A673 (cell line): ENCODE results near the gene LEO1. TPM values are rescaled to one million over a fixed set of nuclear protein-coding genes. Genes with fewer than 3 reads are reported as not detected.

ENCODE experiments used
- BruUV-seq: library from RNA; stranded (reverse); fragments of 400-500 nt; replicated peaks from 2 replicates; lab custom pipeline; 2021; lab: Mats Ljungman, UMichigan
- CTCF ChIA-PET: fragments of 300-600 bp; sonication (Branson Sonifier 250); formaldehyde crosslinking; loops from one replicate; lab custom pipeline; 2022; ENCODE audit warnings: antibody characterized with exemption; lab: Charles Lee
- POLR2A ChIA-PET: fragments of 300-600 bp; sonication (Branson Sonifier 250); formaldehyde crosslinking; loops from one replicate; lab custom pipeline; 2022; ENCODE audit warnings: antibody characterized with exemption; ENCODE audit not compliant: low non-redundant PET; lab: Charles Lee
- DNase-seq: peaks from one replicate; pipeline ENCODE4 v3.0.0-alpha.2; 2015; ENCODE audit warnings: low spot score
- H3K27ac ChIP-seq: fragments of 200-600 bp; sonication (generic); 2 replicates; pipeline ENCODE4 v1.5.1; 2016; ENCODE audit warnings: mixed run types, low read depth, mild to moderate bottlenecking, mixed read lengths, antibody characterized with exemption, low read length; ENCODE audit not compliant: poor library complexity, severe bottlenecking
- H3K27me3 ChIP-seq: fragments of 200-600 bp; sonication (generic); replicated peaks from 2 replicates; pipeline ENCODE4 v1.6.1; 2017; ENCODE audit warnings: mixed run types, low read depth, mild to moderate bottlenecking, mixed read lengths, antibody characterized with exemption, low read length; ENCODE audit not compliant: insufficient read depth, poor library complexity
- H3K36me3 ChIP-seq: fragments of 200-600 bp; sonication (generic); 2 replicates; pipeline ENCODE4 v1.6.1; 2016; ENCODE audit warnings: mixed run types, mild to moderate bottlenecking, mixed read lengths, antibody characterized with exemption, low read length; ENCODE audit not compliant: insufficient read depth, poor library complexity, severe bottlenecking
- H3K4me1 ChIP-seq: fragments of 200-600 bp; sonication (generic); 2 replicates; pipeline ENCODE4 v1.6.1; 2017; ENCODE audit warnings: mixed run types, mild to moderate bottlenecking, mixed read lengths, antibody characterized with exemption, low read length; ENCODE audit not compliant: insufficient read depth, poor library complexity, severe bottlenecking
- H3K4me3 ChIP-seq: fragments of 200-600 bp; sonication (generic); 2 replicates; pipeline ENCODE4 v1.5.1; 2016; ENCODE audit warnings: low read depth, mixed run types, mild to moderate bottlenecking, mixed read lengths, low read length; ENCODE audit not compliant: poor library complexity, severe bottlenecking
- H3K9me3 ChIP-seq: fragments of 200-600 bp; sonication (generic); 2 replicates; pipeline ENCODE4 v1.6.1; 2016; ENCODE audit warnings: mixed run types, low read depth, mild to moderate bottlenecking, mixed read lengths, antibody characterized with exemption, low read length; ENCODE audit not compliant: poor library complexity, severe bottlenecking
- EZH2 ChIP-seq: fragments of 200-600 bp; sonication (generic); IDR thresholded peaks from 2 replicates; pipeline ENCODE4 v1.6.1; 2017; ENCODE audit warnings: borderline replicate concordance, low read depth, mild to moderate bottlenecking, mixed read lengths, antibody characterized with exemption, low read length; ENCODE audit not compliant: poor library complexity, severe bottlenecking
- intact Hi-C: fragments of 100-400 bp; cut with micrococcal nuclease; formaldehyde crosslinking; loops from one replicate; pipeline ENCODE4 v1.10.0; 2022; ENCODE audit not compliant: unreplicated experiment
- total RNA-seq: library from RNA; stranded (reverse); gene quantifications from 2 replicates; pipeline ENCODE4 v1.2.3, GENCODE V29; 2021
- TF ChIP-seq, protein P1 (sequence below): fragments of 300-800, 200-600 bp; sonication (generic); conservative IDR thresholded peaks from 2 replicates; pipeline ENCODE4 v1.5.1; 2017; ENCODE audit warnings: low read depth, mild to moderate bottlenecking, antibody characterized with exemption, low read length, moderate library complexity, mixed read lengths

The LEO1 gene
- total RNA-seq, 1 experiment from 2014 or later: 40.0 TPM

- Histone ChIP-seq H3K27ac (no peak overlapping the region), H3K9me3 (no peaks in the 10 kb centered on the region), H3K4me3 (no peak overlapping the region), H3K4me1 (no peaks in the 10 kb centered on the region), H3K36me3 (no peaks in the 10 kb centered on the region), H3K27me3 (no peaks in the 10 kb centered on the region)
- ChIA-PET CTCF (no interaction called here), POLR2A (no interaction called here)
- DNase-seq: no peak
- TF ChIP-seq, protein P1, sequence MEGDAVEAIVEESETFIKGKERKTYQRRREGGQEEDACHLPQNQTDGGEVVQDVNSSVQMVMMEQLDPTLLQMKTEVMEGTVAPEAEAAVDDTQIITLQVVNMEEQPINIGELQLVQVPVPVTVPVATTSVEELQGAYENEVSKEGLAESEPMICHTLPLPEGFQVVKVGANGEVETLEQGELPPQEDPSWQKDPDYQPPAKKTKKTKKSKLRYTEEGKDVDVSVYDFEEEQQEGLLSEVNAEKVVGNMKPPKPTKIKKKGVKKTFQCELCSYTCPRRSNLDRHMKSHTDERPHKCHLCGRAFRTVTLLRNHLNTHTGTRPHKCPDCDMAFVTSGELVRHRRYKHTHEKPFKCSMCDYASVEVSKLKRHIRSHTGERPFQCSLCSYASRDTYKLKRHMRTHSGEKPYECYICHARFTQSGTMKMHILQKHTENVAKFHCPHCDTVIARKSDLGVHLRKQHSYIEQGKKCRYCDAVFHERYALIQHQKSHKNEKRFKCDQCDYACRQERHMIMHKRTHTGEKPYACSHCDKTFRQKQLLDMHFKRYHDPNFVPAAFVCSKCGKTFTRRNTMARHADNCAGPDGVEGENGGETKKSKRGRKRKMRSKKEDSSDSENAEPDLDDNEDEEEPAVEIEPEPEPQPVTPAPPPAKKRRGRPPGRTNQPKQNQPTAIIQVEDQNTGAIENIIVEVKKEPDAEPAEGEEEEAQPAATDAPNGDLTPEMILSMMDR: no peak
- TF ChIP-seq EZH2: no peak
- intact Hi-C loops: no loop called here
- no TSS peak for BruUV-seq
Measured at GRCh38 chr15:52012210-52012609, 40.6 kb upstream of the LEO1 start.

DNA sequence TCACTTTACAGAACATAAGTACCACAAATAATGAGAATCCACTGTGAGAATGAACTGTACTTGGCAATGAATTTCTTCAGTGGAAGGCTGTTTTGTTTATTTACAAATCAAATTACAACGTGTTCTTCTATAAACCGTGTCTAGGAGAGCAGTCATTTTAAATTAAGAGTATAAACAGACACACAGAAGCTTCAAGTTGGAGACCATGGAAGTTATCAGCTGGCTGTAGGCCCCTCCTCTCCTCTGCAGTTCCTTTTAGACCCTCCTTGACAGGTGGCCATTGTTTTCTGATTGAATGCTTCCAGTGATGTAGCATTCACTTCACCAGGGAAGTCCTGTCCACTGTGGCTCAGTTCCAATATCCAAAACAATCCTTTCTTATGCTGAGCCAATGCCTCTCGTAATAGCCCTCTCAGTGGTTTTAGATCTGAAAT, 40.1 kb upstream of the LEO1 start:
- Histone ChIP-seq H3K27ac (no peak overlapping the region), H3K36me3 (no peaks in the 10 kb centered on the region), H3K9me3 (no peaks in the 10 kb centered on the region), H3K4me3 (no peak overlapping the region), H3K4me1 (no peaks in the 10 kb centered on the region), H3K27me3 (no peaks in the 10 kb centered on the region)
- CTCF ChIA-PET: no interaction called here
- intact Hi-C loops: no loop called here
- no peak for DNase-seq
- POLR2A ChIA-PET: no interaction called here
- BruUV-seq: no TSS peak
- no peak for TF ChIP-seq EZH2
- TF ChIP-seq, protein P1: no peak

DNA sequence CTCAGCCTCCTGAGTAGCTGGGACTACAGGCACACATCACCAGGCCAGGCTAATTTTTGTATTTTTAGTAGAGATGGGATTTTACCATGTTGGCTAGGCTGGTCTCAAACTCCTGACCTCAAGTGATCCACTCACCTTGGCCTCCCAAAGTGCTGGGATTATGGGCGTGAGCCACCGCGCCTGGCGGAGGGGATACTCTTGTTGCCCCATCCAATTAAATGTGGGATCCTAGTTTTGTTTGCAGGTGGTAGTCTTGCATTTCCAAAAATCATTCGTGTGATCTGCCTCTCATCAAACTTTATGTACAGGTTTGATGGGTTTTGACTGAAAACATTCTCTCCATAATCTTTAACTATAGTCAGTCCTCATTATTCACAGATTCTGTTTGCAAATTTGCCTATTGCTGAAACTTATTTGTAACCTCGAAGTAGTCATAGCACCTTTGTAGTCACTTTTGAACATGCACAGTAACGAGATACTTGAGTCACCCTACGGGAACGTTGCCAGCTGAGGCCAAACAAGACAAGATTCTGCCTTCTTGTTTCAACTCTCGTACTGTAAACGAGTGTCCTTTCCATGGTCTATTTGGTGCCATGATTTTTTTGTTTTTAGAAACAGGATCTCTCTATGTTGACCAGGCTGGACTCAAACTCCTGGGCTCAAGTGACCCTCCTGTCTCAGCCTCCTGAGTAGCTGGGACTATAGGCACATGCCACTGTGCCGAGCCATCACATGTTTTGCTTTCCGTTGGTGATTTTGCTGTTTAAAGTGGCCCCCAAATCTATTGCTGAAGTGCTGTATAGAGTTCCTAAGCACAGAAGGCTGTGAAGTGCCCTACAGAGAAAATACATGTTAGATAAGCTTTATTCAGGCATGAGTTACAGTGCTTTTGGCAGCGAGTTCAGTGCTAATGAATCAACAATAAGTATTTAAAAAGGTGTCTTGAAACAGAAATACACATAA, 39.3 kb upstream of the LEO1 start:
- ChIA-PET CTCF (no interaction called here), POLR2A (no interaction called here)
- H3K9me3 ChIP-seq: no peaks in the 10 kb centered on the region
- BruUV-seq: no TSS peak
- no peaks in the 10 kb centered on the region for H3K27me3 ChIP-seq
- no peak overlapping the region for H3K4me3 ChIP-seq
- intact Hi-C loops: no loop called here
- DNase-seq: no peak
- no peaks in the 10 kb centered on the region for H3K36me3 ChIP-seq
- no peaks in the 10 kb centered on the region for H3K4me1 ChIP-seq
- TF ChIP-seq, protein P1: no peak
- no peak for TF ChIP-seq EZH2
- no peak overlapping the region for H3K27ac ChIP-seq
